NCI-H1436 treated with DMSO at 0.1 percent for 48 hours (cell line): ENCODE results near the gene SAMSN1.

ENCODE experiments used
- DNase-seq: peaks from one replicate; lab custom pipeline; 2025; lab: John Stamatoyannopoulos, UW

The SAMSN1 gene

DNA sequence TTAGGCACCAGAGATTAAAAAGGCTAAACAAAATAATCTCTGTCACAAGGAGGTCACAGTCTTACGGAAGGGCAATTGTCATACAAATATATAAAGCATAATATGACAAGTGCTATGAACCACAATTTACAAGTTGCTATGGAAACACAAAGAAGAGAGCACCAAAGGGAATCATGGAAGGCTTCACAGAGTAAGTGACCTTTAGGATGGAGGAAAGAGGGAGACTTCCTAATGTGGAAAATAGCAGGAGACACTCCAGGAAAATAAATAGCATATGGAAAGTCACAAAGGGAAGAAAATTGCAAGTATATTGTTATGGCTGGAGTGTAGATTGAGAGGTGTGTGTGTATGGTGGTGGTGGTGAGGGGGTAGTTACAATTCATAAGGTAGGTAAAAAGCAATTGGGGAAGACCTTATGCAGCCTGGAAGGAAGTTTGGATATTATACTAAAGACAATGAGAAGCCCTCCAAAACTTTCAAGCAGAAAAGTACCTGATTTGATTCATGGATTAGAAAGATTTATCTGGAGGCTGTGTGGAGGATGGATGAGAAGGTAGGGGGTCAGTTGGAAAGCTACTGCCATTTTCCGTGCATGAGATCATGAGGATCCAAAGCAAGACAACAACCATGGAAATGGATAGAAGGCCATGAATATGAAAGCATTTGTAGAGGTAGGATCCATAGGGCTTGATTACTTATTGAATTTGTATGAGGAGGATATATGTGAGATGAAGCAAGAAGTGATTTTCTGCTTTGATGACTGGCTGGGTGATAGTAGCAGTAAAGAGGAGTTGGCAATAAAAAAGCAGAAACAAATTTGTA lies 61.7 kb downstream of the SAMSN1 start:
- DNase-seq, result no peak

- DNase-seq, result no peak
These were observed 62.8 kb downstream of the SAMSN1 start for GRCh38 chr21:14483296-14483695.

DNA sequence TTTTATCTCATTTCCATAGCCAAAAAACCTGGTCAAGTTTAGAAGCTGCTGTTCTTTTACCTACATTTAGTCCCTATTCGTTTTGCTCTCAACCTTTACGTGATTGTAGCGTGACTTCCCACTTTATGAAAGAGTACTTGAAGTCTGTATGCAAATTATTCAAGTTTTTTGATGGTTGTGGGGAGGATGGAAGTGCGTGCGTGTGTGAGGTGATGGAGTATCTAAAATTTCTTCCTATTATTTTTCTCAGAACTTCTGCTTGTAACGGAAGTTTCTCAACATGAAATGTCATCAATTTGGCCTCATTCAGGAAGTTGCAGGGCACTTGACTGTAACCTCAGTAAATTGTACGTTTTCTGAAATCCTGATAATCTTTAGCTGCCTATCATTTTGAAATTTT lies 64.0 kb downstream of the SAMSN1 start:
- no peak for DNase-seq

DNA sequence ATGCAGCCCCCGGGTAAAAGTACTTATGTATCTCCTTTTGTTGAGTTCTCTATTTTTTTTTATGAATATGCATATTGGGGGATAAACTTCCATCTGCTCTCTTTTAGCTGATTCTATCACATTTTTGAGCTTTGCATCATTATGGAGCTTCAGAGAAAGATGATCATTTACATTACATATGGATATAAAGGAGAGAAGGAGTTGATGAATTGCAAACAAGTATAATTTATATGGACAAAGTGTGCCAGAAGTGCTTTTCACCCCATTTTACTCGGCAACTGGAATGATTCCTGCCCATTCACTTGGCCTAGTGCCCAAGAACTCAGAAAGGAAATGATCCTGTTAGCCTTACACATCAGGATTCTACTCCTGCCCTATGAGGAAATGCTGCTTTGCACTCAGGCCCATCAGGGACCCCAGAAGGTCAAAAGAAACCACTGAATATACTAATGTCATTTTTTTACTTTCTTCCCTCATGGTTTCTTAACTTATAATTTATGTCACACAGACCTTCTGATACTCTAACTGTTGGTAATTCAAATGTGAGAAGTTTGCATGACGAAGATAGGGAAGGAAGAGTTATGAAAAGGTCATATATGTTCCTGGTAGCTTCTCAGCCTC lies 65.6 kb downstream of the SAMSN1 start:
- no peak for DNase-seq

DNA sequence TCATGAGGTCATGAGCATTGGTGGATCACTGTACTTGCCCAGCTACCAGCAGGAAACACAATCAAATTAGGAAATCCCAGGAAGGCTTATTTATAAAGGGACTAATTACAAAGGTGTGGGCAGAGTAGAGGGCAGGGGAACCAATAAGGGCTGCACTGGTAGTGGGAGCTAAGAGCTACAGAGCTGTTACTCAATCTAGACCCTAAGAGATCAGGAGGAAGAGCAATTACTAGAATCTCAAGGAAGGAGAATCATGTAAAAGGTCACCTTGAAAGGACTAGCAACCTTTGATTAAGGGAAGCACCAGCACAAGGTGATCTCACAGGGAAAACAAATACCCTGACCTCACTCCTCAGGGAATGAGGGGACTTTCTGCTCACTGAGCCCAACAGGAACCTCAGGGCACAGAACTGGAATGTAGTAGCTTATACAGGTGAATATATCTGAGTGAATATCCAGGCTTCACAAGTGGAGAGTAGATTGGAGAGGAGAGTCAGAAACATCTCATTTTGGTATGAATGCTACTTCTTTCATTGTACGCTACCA lies 66.8 kb downstream of the SAMSN1 start:
- no peak for DNase-seq

DNA sequence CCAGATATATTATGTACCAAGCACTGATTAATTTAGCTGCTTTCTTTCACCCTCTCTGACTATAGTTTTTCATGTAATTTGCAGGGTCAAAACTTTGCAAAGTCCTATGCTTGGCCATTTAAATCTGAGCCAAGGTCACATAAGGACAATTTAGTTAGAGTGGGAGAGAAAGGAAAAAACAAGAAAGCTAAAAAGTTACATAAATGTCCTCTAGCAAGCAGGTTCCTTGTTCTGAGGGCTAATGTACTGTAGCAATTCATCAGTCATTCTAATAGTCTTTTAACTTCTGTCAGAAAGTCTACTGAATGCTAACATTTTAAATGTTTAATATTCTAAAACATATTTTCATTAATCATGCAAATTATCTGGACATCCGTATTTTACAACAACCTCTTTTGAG lies 68.3 kb downstream of the SAMSN1 start:
- DNase-seq, result no peak

GRCh38 chr21:14477133-14477532 lies 69.0 kb downstream of the SAMSN1 start:
- DNase-seq, result no peak

- DNase-seq, result no peak
These were observed 71.1 kb downstream of the SAMSN1 start for GRCh38 chr21:14474995-14475394.

- no peak for DNase-seq
These were observed 76.5 kb downstream of the SAMSN1 start for GRCh38 chr21:14469641-14470040.

GRCh38 chr21:14466715-14467114 lies 79.4 kb downstream of the SAMSN1 start:
- DNase-seq, result no peak

DNA sequence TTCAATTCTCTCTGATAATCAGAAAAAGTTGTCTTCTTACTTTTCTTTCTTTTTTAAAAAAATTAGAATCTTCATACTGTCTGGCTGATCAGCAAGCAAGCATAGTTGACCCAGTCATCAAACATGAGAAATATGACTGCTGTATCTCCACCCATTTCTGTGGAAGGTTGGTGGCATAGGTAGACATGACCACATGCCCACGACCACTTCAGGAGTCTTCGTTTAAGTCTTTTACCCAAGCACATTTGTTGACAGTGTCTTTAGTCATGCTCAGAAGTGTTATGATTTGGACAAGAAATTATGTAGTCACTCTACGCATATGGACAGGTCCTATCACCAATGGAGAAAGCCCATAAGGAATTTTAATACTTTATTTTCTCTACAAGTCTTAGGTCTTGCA lies 88.4 kb downstream of the SAMSN1 start:
- DNase-seq, result no peak

GRCh38 chr21:14456911-14457310 lies 89.2 kb downstream of the SAMSN1 start:
- no peak for DNase-seq

- DNase-seq, result no peak
These were observed 91.8 kb downstream of the SAMSN1 start for GRCh38 chr21:14454016-14455009.

- DNase-seq, result no peak
These were observed 92.6 kb downstream of the SAMSN1 start for GRCh38 chr21:14453339-14454015.

DNA sequence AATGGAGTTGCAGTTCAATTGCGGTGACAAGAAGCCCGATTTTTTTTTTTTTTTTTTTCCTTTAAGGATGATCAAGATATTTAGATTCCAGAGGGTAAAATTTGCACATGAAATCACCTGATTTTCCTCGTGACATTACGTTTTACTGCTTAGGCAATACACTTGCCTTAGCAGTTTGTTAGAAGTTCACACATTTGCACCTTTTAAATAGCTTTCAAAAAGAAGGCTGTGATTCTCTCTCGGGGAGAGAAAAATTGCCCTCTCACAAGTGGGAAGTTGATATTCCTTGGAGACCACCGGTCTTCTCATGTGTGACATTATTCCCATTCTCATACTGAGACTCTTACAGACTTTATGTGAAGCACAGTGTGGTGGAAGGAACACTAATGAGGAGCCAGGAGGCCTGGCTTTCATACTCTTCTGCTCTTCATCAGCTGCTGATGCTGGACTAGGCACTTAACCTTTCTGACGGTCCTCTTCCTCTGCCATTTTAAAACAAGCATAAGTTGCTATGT lies 93.3 kb downstream of the SAMSN1 start:
- no peak for DNase-seq

- DNase-seq, result no peak
These were observed 93.9 kb downstream of the SAMSN1 start for GRCh38 chr21:14452031-14452726.

- DNase-seq, result no peak
These were observed 94.6 kb downstream of the SAMSN1 start for GRCh38 chr21:14451546-14451945.

GRCh38 chr21:14448784-14449183 lies 97.3 kb downstream of the SAMSN1 start:
- DNase-seq, result no peak

GRCh38 chr21:14438211-14438610 lies 107.9 kb downstream of the SAMSN1 start:
- no peak for DNase-seq

GRCh38 chr21:14435423-14435822 lies 110.7 kb downstream of the SAMSN1 start:
- DNase-seq, result no peak
